Neural progenitor cell (in vitro differentiated cells): ENCODE data around the gene OOSP4A. TPM values are rescaled to one million over a fixed set of nuclear protein-coding genes. Genes with fewer than 3 reads are reported as not detected.

ENCODE experiments used
- DNase-seq: peaks from one replicate; pipeline ENCODE4 v3.0.0-alpha.2; 2016; ENCODE audit warnings: low spot score
- H2AFZ ChIP-seq: fragments of 200-600 bp; sonication (generic); replicated peaks from 2 replicates; pipeline ENCODE4 v1.6.1; 2016; ENCODE audit warnings: antibody characterized with exemption
- H3F3A ChIP-seq: fragments of 200-600 bp; sonication (generic); 2 replicates; pipeline ENCODE4 v1.6.1; 2016; ENCODE audit warnings: antibody characterized with exemption, low read depth
- H3K27ac ChIP-seq: fragments of 200-600 bp; sonication (generic); 2 replicates; pipeline ENCODE4 v1.5.1; 2016; ENCODE audit warnings: mild to moderate bottlenecking
- H3K27me3 ChIP-seq: fragments of 200-600 bp; sonication (generic); 2 replicates; pipeline ENCODE4 v1.6.1; 2016; ENCODE audit warnings: mild to moderate bottlenecking, moderate library complexity
- H3K36me3 ChIP-seq: fragments of 200-600 bp; sonication (generic); 2 replicates; pipeline ENCODE4 v1.5.1; 2016
- H3K4me1 ChIP-seq: fragments of 200-600 bp; sonication (generic); 2 replicates; pipeline ENCODE4 v1.6.1; 2016; ENCODE audit warnings: mixed run types
- H3K4me2 ChIP-seq: fragments of 200-600 bp; sonication (generic); 2 replicates; pipeline ENCODE4 v1.6.1; 2016
- H3K4me3 ChIP-seq: fragments of 200-600 bp; sonication (generic); 2 replicates; pipeline ENCODE4 v1.5.1; 2016
- H3K79me2 ChIP-seq: fragments of 200-600 bp; sonication (generic); 2 replicates; pipeline ENCODE4 v1.6.1; 2016; ENCODE audit warnings: low read depth
- H3K9ac ChIP-seq: fragments of 200-600 bp; sonication (generic); 2 replicates; pipeline ENCODE4 v1.6.1; 2016
- H3K9me3 ChIP-seq: fragments of 200-600 bp; sonication (generic); 2 replicates; pipeline ENCODE4 v1.5.1; 2016; ENCODE audit warnings: low read depth
- H4K20me1 ChIP-seq: fragments of 200-600 bp; sonication (generic); 2 replicates; pipeline ENCODE4 v1.6.1; 2016; ENCODE audit warnings: low read depth
- H3K27ac Mint-ChIP-seq: 3 replicates; pipeline ENCODE4 v1.8.0; 2021; ENCODE audit warnings: mixed read lengths
- H3K27me3 Mint-ChIP-seq: 2 replicates; pipeline ENCODE4 v1.8.0; 2022; ENCODE audit warnings: low read depth, mild to moderate bottlenecking, inconsistent platforms, moderate library complexity, mixed read lengths; ENCODE audit not compliant: insufficient read depth
- H3K36me3 Mint-ChIP-seq: 3 replicates; pipeline ENCODE4 v1.8.0; 2021; ENCODE audit warnings: mixed read lengths
- H3K4me1 Mint-ChIP-seq: 3 replicates; pipeline ENCODE4 v1.8.0; 2021; ENCODE audit warnings: mixed read lengths
- H3K4me3 Mint-ChIP-seq: 3 replicates; pipeline ENCODE4 v1.8.0; 2021; ENCODE audit warnings: mild to moderate bottlenecking, moderate library complexity, mixed read lengths
- H3K9me3 Mint-ChIP-seq: 3 replicates; pipeline ENCODE4 v1.8.0; 2020; ENCODE audit warnings: mixed read lengths
- CTCF ChIP-seq: fragments of 200-600 bp; sonication (generic); IDR thresholded peaks from 2 replicates; pipeline ENCODE4 v1.5.1; 2017; ENCODE audit warnings: antibody characterized with exemption, mild to moderate bottlenecking
- EZH2 ChIP-seq: fragments of 200-600 bp; sonication (generic); IDR thresholded peaks from 2 replicates; pipeline ENCODE4 v1.6.1; 2017; ENCODE audit warnings: antibody characterized with exemption, mild to moderate bottlenecking, moderate library complexity
- EZH2phosphoT487 ChIP-seq: fragments of 200-600 bp; sonication (generic); IDR thresholded peaks from 2 replicates; pipeline ENCODE4 v1.6.1; 2017; ENCODE audit warnings: antibody characterized with exemption
- total RNA-seq: library from RNA; depleted of rRNA; stranded (reverse); fragments of >200 nt; gene quantifications from 2 replicates; pipeline ENCODE4 v1.2.3, GENCODE V29; 2015; ENCODE audit warnings: low replicate concordance

OOSP4A gene
- total RNA-seq, 1 donor from 2014 or later, result not detected

DNA sequence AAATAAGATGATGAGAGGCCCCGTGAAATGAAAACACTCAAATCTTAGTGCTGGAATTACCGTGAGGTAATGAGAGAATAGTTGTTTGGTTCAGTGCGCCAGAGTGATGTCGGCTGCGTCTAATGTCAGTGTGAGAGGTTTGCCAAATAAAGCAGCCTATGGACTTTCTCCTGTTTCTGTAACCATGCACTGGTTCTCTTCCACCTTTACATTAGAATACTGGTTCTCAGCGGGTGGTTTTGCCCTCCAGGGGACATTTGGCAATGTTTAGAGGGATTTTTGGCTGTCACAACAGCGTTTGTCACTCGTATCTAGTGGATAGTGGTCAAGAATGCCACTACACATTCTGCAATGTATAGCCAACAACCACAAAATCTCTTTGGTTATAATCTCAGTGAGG is 54.2 kb downstream of the OOSP4A start:
- Histone ChIP-seq H3K27me3 (no peaks in the 10 kb centered on the region), H3K4me2 (no peak overlapping the region), H3F3A (no peaks in the 10 kb centered on the region), H3K79me2 (no peaks in the 10 kb centered on the region), H3K4me3 (no peak overlapping the region), H3K9me3 (no peaks in the 10 kb centered on the region), H2AFZ (no peak overlapping the region), H4K20me1 (no peaks in the 10 kb centered on the region), H3K27ac (no peak overlapping the region), H3K4me1 (no peaks in the 10 kb centered on the region), H3K9ac (no peak overlapping the region), H3K36me3 (no peaks in the 10 kb centered on the region)
- no peak for DNase-seq
- H3K36me3 Mint-ChIP-seq, result no peaks in the 10 kb centered on the region
- TF ChIP-seq EZH2phosphoT487 (no peak), CTCF (no peak), EZH2 (no peak)
- H3K27ac Mint-ChIP-seq, result no peak overlapping the region
- H3K27me3 Mint-ChIP-seq, result no peaks in the 10 kb centered on the region
- H3K9me3 Mint-ChIP-seq, result peaks cover 4% of the 10 kb centered on the region
- H3K4me3 Mint-ChIP-seq, result no peak overlapping the region
- no peaks in the 10 kb centered on the region for H3K4me1 Mint-ChIP-seq

Other genes starting within 250 kb of the OOSP4A start
- gene STX3, start 208.7 kb upstream of the OOSP4A start, total RNA-seq, result 34.8 and 52.4 TPM in 2 replicates
- gene MRPL16, start 153.3 kb upstream of the OOSP4A start, total RNA-seq, result 42.3 and 49.8 TPM in 2 replicates
- gene CBLIF, start 118.5 kb upstream of the OOSP4A start, total RNA-seq, result not detected in 2 replicates
- not detected in 2 replicates for gene TCN1, start 97.5 kb upstream of the OOSP4A start, total RNA-seq
- gene OOSP3, start 85.3 kb upstream of the OOSP4A start, total RNA-seq, result not detected in 2 replicates
- gene OOSP1, start 25.6 kb upstream of the OOSP4A start, total RNA-seq, result not detected in 2 replicates
- gene OOSP4B, start 53.1 kb downstream of the OOSP4A start, total RNA-seq, result not detected in 2 replicates
- gene OOSP2, start 76.4 kb downstream of the OOSP4A start, total RNA-seq, result not detected in 2 replicates
- not detected in 2 replicates for gene MS4A3, start 92.6 kb downstream of the OOSP4A start, total RNA-seq
- gene MS4A2, start 124.6 kb downstream of the OOSP4A start, total RNA-seq, result not detected in 2 replicates
- not detected in 2 replicates for gene MS4A6A, start 219.1 kb downstream of the OOSP4A start, total RNA-seq